Cardiac fibroblast (primary cell): ENCODE results near the gene GABRA5.

Experiments used
- DNase-seq, 2 donors: peaks; one replicate each; pipeline versions ENCODE4 v3.0.0 to v3.0.0-alpha.2; 2010; ENCODE audit warnings: low read depth in 2 of 2
- H3K4me3 ChIP-seq, 2 donors: replicated peaks in 1 of 2; 1 replicate in 1 of 2; 2 replicates in 1 of 2; pipeline ENCODE4 v1.5.1; 2011; ENCODE audit warnings: low read depth in 2 of 2, low read length in 2 of 2, mild to moderate bottlenecking in 2 of 2, moderate library complexity in 1 of 2
- TF ChIP-seq, protein P1 (sequence below): IDR thresholded peaks from one replicate; pipeline ENCODE4 v1.5.1; 2011; ENCODE audit warnings: low read depth, mild to moderate bottlenecking, low read length, inconsistent platforms

Gene GABRA5

DNA sequence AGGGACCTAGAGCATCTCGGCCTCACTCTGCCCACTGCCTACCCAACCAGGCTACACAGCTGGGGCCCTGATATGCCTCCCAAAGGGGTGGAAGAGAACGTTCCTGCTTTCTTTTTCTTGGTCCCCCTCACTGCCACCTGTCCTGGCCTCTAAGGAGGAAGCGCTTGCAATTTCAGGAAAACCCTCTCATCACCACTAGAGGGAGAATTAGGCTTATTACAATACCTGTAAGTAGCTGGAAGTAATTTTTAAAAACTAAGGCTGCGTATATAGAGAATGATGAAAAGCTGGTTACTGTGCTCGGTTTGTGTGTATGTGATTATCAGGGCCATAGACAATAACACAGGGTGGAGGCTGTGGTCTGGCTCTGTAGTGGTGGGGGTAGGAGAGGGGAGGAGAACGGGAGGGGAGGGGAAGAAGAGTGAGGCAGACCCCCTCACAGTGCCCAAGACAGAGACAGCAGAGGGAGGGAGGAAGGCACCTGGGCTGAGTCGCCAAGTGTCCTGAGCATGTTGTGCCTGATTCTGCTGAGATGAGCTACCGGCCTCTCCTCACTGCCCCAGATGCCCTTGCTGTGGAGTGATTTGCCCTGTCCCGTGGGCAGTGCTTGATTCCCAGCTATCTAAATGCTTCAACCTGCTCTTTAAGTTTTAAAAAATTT lies 107.4 kb downstream of the GABRA5 start:
- TF ChIP-seq, protein P1, sequence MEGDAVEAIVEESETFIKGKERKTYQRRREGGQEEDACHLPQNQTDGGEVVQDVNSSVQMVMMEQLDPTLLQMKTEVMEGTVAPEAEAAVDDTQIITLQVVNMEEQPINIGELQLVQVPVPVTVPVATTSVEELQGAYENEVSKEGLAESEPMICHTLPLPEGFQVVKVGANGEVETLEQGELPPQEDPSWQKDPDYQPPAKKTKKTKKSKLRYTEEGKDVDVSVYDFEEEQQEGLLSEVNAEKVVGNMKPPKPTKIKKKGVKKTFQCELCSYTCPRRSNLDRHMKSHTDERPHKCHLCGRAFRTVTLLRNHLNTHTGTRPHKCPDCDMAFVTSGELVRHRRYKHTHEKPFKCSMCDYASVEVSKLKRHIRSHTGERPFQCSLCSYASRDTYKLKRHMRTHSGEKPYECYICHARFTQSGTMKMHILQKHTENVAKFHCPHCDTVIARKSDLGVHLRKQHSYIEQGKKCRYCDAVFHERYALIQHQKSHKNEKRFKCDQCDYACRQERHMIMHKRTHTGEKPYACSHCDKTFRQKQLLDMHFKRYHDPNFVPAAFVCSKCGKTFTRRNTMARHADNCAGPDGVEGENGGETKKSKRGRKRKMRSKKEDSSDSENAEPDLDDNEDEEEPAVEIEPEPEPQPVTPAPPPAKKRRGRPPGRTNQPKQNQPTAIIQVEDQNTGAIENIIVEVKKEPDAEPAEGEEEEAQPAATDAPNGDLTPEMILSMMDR, result no peak
- H3K4me3 ChIP-seq, result no peak overlapping the region
- peak; percentile 11 to 15 for DNase-seq

DNA sequence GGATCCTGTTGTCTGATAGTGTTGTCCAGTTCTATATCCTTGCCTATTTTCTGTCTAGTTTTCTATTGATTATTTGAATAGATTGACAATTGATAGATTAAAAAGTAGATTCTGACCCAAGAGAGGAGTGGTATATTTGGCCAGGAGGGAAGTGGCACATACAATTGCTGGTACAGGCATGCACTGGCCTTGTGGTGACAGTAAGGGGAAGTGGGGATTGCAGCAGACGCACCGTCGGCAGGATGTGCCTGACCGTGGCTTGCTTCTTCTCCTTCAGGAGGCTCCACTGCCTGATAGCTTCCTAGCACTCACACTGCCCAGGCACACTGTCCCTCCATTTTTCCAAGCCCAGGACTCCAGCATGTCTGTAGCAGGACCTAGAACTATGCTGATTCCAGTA lies 114.6 kb downstream of the GABRA5 start:
- TF ChIP-seq, protein P1, result no peak
- DNase-seq, result no peak

DNA sequence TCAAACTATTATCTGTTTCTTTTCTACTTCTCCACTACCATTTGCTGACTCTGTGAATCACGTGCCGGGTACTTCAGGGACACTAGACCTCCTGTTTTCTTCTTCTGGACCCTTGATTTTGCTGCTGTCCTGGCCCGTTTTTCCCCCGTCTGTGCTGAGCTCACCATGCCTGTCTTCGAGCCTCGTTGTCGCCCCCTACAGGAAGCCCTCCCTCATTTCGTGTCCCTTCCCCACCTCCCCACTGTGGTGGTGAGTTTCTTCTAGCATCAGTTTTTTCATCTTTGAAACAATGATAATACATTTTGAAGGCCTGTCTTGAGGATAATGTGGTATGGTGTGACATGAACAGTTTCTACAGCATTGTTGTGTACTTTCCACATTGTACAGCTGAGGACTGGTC lies 117.0 kb downstream of the GABRA5 start:
- no peak overlapping the region for H3K4me3 ChIP-seq
- DNase-seq, result no peak
- TF ChIP-seq, protein P1, result no peak

More for the DNA sequence above, 114.6 kb downstream of the GABRA5 start:
- H3K4me3 ChIP-seq, result no peak overlapping the region

DNA sequence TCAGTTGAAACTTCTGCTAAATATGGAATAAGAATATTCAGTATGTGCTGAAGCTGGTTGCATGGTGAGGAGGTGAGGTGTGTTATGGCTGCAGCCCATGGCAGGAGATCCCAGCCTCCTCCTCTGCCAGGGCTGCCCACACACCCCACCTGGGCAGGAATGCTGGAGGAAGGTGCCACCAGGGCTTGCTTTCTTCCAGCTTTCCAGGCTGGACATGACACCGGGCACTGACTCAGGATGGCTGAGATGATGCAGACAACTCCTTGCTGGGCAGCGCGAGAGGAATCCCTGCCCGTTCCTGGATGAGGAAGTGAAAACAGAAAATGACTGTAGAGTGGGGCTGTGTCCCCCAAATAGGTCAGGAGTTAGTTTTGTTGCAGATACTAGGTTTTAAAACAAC lies 118.2 kb downstream of the GABRA5 start:
- TF ChIP-seq, protein P1, result no peak
- H3K4me3 ChIP-seq, result no peak overlapping the region
- no peak for DNase-seq

DNA sequence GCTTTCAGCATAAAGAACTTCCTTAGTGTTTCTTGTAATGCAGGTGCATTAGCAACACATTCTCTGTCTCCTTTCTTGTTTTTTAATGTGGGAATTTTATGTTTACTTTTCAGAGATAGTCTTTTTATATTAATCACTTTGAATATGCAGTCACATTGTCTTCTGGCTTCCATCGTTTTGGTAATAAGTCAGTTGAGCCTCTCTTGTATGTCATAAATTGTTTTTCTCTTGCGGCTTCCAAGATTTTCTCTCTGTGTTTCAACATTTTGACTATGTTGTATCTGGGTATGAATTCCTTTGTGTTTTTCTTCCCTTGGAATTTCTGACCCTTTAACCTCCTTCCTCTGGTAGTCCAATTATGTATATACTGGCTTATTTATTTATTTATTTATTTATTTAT lies 129.4 kb downstream of the GABRA5 start:
- TF ChIP-seq, protein P1, result no peak
- no peak overlapping the region for H3K4me3 ChIP-seq
- peak in 1 of 2 donors; percentile 0 for DNase-seq
